Duodenal mucosa (tissue), 2 donors: ENCODE measurements around the gene TUFM.
"Not testable (repeated sequence)": the region's sequence is repeated elsewhere in the genome, so short reads cannot be mapped to it uniquely, and the experiment has no call there.

Source experiments
- H3K27ac ChIP-seq: one replicate; pipeline ENCODE4 v1.7.0; 2013; ENCODE audit warnings: low read depth, low read length
- H3K27me3 ChIP-seq, 2 donors: one replicate each; pipeline ENCODE4 v1.7.0; 2013; ENCODE audit warnings: low read length in 2 of 2, control low read depth in 1 of 2; ENCODE audit not compliant: insufficient read depth in 2 of 2, control insufficient read depth in 1 of 2
- H3K36me3 ChIP-seq, 2 donors: one replicate each; pipeline ENCODE4 v1.7.0; 2013; ENCODE audit warnings: low read length in 2 of 2, control low read depth in 1 of 2; ENCODE audit not compliant: insufficient read depth in 2 of 2, control insufficient read depth in 1 of 2
- H3K4me1 ChIP-seq, 2 donors: one replicate each; pipeline ENCODE4 v1.7.0; 2013; ENCODE audit warnings: low read length in 2 of 2, control low read depth in 1 of 2; ENCODE audit not compliant: insufficient read depth in 2 of 2, control insufficient read depth in 1 of 2
- H3K4me3 ChIP-seq, 2 donors: one replicate each; pipeline ENCODE4 v1.7.0; 2013; ENCODE audit warnings: low read length in 2 of 2, low read depth in 1 of 2
- H3K9ac ChIP-seq, 2 donors: one replicate each; pipeline ENCODE4 v1.7.0; 2013; ENCODE audit warnings: low read length in 2 of 2, low read depth in 1 of 2
- H3K9me3 ChIP-seq, 2 donors: one replicate each; pipeline ENCODE4 v1.7.0; 2013; ENCODE audit warnings: low read length in 2 of 2, control low read depth in 1 of 2; ENCODE audit not compliant: control insufficient read depth in 1 of 2

TUFM gene

DNA sequence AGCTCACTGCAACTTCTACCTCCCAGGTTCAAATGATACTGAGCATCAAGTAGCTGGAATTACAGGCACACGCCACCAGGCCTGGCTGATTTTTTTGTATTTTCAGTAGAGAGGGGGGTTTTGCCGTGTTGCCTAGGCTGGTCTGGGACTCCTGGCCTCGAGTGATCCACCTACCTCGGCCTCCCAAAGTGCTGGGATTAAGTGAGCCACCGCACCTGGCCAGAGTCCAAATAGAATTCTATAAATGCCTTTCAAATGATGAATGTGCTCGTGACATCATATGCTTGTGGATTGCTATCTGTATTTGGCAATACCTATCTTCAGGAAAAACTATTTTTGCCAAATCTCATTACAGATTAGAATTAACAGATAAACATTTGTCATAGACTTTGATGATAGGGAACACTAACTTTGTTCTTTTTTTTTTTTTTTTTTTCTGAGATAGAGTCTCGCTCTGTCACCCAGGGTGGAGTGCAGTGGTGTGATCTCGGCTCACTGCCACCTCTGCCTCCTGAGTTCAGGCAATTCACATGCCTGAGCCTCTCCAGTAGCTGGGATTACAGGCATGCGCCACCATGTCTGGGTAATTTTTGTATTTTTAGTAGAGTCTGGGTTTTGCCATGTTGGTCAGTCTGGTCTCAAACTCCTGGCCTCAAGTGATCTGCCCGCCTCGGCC is 38.6 kb downstream of the TUFM start:
- not testable (repeated sequence) for H3K27me3 ChIP-seq, H3K4me3 ChIP-seq, H3K36me3 ChIP-seq, H3K4me1 ChIP-seq, H3K9ac ChIP-seq, H3K27ac ChIP-seq, H3K9me3 ChIP-seq

DNA sequence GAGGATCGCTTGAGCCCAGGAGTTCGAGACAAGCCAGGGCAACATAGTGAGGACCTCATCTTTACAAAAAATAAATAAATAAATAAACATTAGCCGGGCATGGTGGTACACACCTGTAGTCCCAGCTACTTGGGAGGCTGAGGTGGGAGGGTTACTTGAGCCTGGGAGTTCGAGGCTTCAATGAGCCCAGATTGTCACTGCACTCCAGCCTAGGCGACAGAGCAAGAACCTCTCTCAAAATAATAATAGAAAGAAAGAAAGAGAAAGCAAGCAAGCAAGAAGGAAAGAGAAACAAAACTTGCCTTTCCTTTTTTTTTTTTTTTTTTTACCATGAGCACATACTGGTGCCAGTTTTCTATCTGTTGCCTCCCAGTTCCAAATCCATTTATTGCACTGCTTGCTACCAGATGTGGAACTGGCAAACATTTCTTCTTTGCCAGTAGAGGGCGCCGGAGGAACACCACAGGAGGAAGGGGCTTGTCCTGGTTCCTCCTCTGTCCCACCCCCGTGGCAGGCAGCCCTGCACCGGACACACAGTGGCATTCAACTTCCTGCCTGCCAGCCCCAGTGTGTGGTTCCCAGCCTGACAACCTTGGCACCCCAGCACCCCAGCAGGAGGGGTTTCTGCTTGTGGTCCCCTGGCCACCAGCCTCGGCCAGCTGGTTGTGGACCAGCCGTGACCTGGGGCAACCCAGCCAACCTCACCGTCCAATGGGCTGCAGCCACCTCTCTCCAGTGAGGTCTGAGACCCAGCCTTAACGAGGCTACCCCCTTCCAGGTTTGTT is 43.7 kb downstream of the TUFM start:
- H3K4me3 ChIP-seq, H3K27ac ChIP-seq, H3K36me3 ChIP-seq, H3K9ac ChIP-seq, H3K4me1 ChIP-seq, H3K9me3 ChIP-seq, H3K27me3 ChIP-seq: not testable (repeated sequence)
